H1 (cell line): ENCODE measurements around the gene PATJ. TPM values are rescaled to one million over a fixed set of nuclear protein-coding genes. Genes with fewer than 3 reads are reported as not detected.

Experiments
- BACH1 ChIP-seq: IDR thresholded peaks from 2 replicates; pipeline ENCODE4 v1.6.1; 2012; ENCODE audit warnings: low read length, improper control_type of control experiment
- CBX5 ChIP-seq: fragments of 300-800, 300-1000 bp; sonication (generic); IDR thresholded peaks from 2 replicates; pipeline ENCODE4 v1.7.1; 2016; ENCODE audit warnings: antibody characterized with exemption, low read length, low read depth
- CHD2 ChIP-seq: IDR thresholded peaks from 2 replicates; pipeline ENCODE4 v1.6.1; 2012; ENCODE audit warnings: low read length, improper control_type of control experiment
- CTCF ChIP-seq, 3 experiments: IDR thresholded peaks; 1 replicate in 2 of 3; 2 replicates in 1 of 3; pipeline versions ENCODE4 v1.5.1 to v1.6.1; 2011; ENCODE audit warnings: low read length in 3 of 3, mild to moderate bottlenecking in 3 of 3, inconsistent platforms in 2 of 3, low read depth in 1 of 3, moderate library complexity in 1 of 3; ENCODE audit not compliant: insufficient read depth in 1 of 3; ENCODE audit errors: control extremely low read depth in 1 of 3
- E2F6 ChIP-seq: IDR thresholded peaks from 2 replicates; pipeline ENCODE4 v1.6.1; 2012; ENCODE audit warnings: inconsistent platforms
- SAP30 ChIP-seq: fragments of 300-600 bp; sonication (generic); IDR thresholded peaks from 2 replicates; pipeline ENCODE4 v1.7.1; 2012; ENCODE audit warnings: low read length, moderate library complexity, mild to moderate bottlenecking, inconsistent platforms; ENCODE audit not compliant: insufficient read depth, insufficient replicate concordance
- TCF12 ChIP-seq: IDR thresholded peaks from 2 replicates; pipeline ENCODE4 v1.6.1; 2011; ENCODE audit warnings: low read depth, mild to moderate bottlenecking, low read length
- YY1 ChIP-seq: IDR thresholded peaks from 2 replicates; pipeline ENCODE4 v1.6.1; 2011; ENCODE audit warnings: low read depth, mild to moderate bottlenecking, low read length
- polyA plus RNA-seq, 7 experiments: library from polyadenylated mRNA; depleted of rRNA in 3 of 7; stranded (reverse) in 5 of 7; unstranded in 2 of 7; fragments of >200 nt in 5 of 7; fragments of 200-250 nt in 2 of 7; gene quantifications; 1 replicate in 5 of 7; 2 replicates in 1 of 7; 4 replicates in 1 of 7; pipeline versions ENCODE4 v1.2.1 to v1.2.3, GENCODE V29; 2011 to 2013; ENCODE audit warnings: missing spikeins in 2 of 7, mixed read lengths in 2 of 7
- total RNA-seq: library from RNA; stranded (reverse); fragmentation: NEBNext Ultra II Directional; extraction: Animal tissue kit (Norgen Biotek cat#: 25700); gene quantifications from 2 replicates; pipeline ENCODE4 v1.2.1, GENCODE V29; 2021

Gene PATJ
- total and polyA plus RNA-seq, 2 of the 8 experiments (the other 6 are each of a cell fraction or from before 2014, with no cell fraction given), result 8.2 to 55.6 TPM

- TF ChIP-seq CTCF (IDR thresholded peaks at IDR 0.05; ENCODE audit: control extremely low read depth in 1 of 3, insufficient read depth in 1 of 3, low read depth in 1 of 3, low read length in 3 of 3), result no peak
- no peak for TF ChIP-seq E2F6
- TF ChIP-seq YY1, result no peak
- no peak for TF ChIP-seq CBX5
- TF ChIP-seq BACH1, result no peak
- TF ChIP-seq CHD2, result no peak
- TF ChIP-seq SAP30, result no peak
- TF ChIP-seq TCF12, result no peak
Measured at GRCh38 chr1:61752921-61753389, 10.7 kb downstream of the PATJ start (continued).
